HG02623 (cell line): ENCODE data around the gene TRAPPC3L.
A peak's percentile ranks its signal among the peaks of the same experiment; 100 is the strongest.

Experiments used
- ATAC-seq: cut with Tn5 transposase; IDR thresholded peaks from one replicate; pipeline ENCODE4 v1.9.1; 2021; ENCODE audit warnings: moderate library complexity; ENCODE audit not compliant: unreplicated experiment

Gene TRAPPC3L

DNA sequence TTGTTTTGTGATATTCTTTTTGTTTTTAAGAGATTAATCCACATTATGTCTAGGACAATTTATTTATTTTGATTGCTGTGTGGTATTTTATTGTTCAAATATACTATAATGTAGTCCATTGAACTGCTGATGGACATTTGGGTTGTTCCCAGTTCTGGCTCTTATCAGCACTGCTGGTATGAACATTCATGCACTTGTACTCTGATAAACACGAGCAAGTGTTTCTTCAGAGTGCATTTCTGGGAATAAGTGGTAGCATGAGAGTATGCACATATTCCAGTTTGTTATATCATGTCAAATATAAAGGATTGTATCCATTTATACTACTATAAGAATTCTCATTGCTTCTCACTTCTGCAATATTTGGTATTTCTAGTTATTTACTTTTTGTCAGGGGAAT, 77.2 kb downstream of the TRAPPC3L start:
- ATAC-seq, result no peak

DNA sequence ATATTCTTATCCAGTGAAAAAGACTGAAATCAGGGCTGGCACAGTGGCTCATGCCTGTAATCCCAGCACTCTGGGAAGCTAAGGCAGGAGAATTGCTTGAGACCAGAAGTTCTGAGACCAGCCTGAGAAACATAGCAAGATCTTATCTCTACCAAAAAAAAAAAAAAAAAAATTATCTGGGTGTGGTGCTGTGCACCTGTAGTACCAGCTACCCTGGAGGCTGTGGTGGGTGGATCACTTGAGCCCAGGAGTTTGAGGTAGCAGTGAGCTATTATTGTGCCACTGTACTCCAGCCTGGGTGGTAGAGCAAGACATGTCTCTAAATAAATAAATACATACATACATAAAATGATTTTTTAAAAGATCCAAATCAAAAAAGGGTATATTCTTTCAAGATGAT, 78.0 kb downstream of the TRAPPC3L start:
- ATAC-seq, result no peak

DNA sequence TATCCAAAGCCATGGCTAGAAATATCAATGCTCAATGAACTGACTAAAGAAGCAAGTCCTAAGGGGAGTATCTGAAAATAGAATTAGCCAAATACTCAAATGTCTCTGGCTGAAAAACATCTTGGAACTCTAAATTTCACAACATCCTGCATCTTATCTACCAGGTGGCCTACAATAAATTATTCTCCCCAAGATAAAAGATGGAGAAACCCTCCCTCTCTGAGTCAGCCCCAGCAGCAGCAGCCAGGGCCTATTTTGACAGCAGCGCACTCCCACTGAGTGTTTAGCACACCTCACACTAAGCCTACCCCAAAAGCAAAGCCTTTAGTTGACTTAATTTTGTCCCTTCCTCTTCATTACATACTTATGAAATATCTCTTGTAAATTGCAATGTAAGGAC, 78.4 kb downstream of the TRAPPC3L start:
- no peak for ATAC-seq

DNA sequence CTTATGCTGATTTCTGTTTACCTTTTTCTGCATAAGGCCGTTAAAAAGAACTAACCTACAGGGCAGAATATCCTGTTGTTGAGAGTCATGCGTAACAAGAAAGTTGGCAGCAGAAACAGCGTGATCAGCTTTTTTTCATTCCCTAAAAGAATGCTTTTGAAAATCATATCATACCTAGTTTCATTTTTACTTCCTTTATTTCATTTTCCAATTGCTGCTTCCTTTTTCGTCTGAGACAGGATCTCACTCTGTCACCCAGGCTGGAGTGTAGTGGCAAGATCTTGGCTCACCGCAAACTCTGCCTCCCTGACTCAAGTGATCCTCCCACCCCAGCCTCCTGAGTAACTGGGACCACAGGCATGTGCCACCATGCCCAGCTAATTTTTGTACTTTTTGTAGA, 80.2 kb downstream of the TRAPPC3L start:
- no peak for ATAC-seq

DNA sequence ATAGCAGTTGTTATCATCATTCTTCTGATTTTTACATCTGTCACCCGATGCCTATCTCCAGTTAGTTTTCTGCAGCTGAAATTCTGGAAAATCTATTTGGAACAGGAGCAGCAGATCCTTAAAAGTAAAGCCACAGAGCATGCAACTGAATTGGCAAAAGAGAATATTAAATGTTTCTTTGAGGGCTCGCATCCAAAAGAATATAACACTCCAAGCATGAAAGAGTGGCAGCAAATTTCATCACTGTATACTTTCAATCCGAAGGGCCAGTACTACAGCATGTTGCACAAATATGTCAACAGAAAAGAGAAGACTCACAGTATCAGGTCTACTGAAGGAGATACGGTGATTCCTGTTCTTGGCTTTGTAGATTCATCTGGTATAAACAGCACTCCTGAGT, 82.2 kb downstream of the TRAPPC3L start:
- no peak for ATAC-seq

DNA sequence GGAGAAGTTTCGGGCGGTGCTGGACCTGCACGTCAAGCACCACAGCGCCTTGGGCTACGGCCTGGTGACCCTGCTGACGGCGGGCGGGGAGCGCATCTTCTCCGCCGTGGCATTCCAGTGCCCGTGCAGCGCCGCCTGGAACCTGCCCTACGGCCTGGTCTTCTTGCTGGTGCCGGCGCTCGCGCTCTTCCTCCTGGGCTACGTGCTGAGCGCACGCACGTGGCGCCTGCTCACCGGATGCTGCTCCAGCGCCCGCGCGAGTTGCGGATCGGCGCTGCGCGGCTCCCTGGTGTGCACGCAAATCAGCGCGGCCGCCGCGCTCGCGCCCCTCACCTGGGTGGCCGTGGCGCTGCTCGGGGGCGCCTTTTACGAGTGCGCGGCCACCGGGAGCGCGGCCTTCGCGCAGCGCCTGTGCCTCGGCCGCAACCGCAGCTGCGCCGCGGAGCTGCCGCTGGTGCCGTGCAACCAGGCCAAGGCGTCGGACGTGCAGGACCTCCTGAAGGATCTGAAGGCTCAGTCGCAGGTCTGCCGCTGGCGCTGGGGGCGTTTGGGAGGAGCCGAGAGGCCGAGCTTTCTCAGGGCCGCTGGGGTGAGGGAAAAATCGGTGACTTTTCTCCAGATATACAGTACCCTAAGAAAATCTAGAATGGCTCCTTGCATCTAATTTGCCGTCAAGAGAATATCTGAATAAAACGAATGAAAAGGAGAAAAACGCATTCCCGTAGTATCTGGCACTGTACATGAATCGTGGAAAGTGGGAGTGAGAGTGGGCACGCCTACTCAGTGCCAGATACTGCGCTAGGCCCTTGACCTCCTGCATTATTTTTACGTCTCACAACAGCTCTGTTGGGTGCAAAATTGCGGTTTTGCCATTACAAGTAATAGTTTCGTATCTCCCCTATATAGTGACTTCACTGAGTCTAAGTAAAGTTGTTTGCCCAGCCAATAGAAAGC, 83.3 kb downstream of the TRAPPC3L start:
- ATAC-seq, result peak; percentile 75

DNA sequence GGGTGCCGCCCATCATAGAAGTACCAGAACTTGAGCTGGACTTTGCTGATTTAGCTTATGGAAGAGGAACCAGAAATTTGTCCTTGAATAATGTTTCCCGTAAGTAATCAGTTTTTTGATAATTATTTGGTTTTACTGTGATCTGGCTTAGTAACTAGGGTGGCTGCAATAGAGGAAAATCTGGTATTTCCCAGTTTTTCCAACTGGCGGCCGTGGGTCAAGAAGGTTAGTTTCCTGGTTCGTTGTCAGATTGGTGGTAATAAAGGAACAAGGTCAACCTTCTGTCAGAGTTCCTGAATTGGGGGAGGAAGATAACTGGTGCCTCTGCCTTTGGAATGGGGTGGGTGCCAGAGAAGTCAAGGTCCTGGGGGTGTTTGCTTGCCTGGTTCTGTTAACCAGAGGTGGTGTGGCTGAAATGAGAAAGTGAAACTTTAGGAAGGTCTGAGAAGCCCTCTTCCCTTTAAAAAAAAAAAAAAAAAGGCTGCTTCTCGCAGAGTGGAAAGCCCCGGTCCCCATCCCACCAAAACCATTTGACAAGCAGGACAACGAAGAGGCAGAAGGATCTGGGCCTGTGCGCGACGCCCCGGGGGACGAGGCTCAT, 84.1 kb downstream of the TRAPPC3L start, which contains the start of gene CALHM6:
Gene CALHM6, plus strand, starts transcription at position 45 of the 601 bp plus-strand sequence. Its CDS starts 555 bp downstream, at position 600.
- ATAC-seq, result no peak

DNA sequence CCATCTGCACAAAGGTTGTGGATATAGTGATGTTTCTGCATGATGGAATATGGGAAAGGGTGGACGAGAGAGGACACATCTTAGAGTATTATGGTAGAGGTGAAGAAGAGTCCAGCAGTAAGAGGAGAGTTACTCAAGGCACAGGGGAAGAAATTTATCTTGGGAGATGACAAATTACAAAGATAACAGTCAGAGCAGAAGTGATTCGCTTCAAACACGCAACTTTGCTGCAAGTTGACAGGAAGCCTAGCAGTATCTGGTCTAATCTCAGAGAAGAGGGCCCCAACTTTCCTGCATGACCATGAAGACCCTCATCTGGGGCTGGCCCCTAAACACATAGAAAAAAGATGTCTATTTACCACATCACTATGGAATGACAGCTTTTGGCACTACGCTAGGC, 85.6 kb downstream of the TRAPPC3L start:
- no peak for ATAC-seq

DNA sequence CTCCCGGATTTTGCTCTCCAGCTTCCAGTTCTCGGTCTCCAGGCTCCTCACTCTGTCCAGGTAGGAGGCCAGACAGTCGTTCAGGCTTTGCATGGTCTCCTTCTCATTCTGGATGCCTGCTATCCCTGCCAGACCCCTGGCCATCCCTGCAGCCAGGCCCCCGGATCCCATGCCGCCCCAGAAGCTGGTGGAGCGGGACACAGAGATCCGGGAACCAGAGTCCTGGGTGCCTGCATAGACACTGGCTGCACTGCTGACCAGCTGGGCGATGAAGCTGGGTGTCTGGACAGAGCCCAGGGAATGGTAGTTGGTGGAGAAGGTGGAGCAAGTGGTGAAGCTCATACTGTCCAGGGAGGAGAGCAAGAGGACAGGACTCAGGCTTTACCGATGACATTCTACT, 87.2 kb downstream of the TRAPPC3L start:
- ATAC-seq, result no peak

DNA sequence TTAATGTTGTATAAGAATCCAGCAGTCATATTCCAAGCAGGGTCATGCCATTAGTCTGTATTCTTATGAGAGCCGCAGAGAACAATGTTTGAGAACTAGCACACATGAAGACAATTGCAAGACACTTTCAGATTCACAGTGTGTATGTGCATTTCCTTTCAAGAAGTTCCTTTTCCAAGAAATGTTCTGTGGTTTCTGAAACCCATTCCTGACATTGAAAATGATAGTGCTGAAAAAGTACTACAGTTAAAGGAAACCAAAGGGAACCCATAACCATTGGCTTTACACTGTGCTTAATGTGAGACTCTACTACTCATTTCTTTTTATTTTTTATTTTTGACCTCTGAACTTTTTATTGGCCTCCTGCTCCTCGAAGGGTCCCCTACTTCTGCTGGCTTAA, 88.6 kb downstream of the TRAPPC3L start:
- ATAC-seq, result no peak

DNA sequence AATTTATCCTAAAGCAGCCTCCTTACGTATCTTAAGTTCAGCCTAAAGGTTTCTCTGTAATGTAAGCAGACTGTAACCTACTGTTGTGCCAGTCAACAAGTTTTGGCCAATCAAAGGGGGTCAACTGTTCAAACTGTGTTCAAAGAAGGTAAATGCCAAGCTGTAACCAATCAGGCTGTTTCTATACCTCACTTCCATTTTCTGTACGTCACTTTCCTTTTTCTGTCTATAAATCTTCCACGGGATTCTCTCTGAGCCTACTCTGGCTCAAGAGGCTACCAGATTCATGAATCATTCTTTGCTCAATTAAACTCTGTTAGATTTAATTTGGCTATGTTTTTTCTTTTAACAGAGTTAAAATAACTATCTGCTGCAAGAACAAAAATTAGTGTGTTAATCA, 89.4 kb downstream of the TRAPPC3L start:
- no peak for ATAC-seq

DNA sequence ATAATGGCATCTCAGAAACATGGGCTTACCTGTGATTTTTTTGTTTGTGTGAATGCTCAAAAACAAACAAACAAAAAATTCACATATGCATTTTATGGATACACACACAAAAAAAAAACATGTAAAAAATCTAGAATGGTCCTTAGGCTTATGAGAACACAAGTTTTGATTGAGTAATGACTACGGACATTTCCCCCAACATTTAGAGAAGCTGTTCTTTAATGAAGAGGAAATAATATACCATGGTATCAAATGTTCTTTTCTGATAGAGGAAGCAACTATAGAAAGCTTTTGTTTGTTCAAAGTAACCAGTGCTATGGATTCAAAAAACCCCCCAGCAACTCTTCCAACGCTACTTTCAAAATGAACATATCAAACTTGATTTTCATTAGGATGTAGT, 93.0 kb downstream of the TRAPPC3L start:
- no peak for ATAC-seq

DNA sequence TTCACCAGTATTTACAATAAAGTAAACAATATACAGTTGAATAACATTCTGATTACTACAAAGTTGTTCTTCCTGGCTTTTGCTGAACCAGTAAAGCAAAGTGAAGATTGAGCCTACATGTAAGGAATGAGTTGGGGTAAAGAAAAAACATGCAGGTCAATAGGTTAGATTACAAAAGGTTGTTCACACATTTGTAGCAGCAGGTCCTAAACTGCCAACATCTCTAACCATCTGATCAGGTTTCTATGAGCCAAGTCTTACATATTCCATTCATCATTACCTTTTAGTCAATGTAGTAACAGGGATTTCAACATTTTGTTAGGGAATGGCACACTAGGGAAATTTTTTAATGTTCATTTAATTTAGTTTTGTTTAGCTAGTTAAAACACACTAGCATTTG, 93.6 kb downstream of the TRAPPC3L start:
- ATAC-seq, result no peak

DNA sequence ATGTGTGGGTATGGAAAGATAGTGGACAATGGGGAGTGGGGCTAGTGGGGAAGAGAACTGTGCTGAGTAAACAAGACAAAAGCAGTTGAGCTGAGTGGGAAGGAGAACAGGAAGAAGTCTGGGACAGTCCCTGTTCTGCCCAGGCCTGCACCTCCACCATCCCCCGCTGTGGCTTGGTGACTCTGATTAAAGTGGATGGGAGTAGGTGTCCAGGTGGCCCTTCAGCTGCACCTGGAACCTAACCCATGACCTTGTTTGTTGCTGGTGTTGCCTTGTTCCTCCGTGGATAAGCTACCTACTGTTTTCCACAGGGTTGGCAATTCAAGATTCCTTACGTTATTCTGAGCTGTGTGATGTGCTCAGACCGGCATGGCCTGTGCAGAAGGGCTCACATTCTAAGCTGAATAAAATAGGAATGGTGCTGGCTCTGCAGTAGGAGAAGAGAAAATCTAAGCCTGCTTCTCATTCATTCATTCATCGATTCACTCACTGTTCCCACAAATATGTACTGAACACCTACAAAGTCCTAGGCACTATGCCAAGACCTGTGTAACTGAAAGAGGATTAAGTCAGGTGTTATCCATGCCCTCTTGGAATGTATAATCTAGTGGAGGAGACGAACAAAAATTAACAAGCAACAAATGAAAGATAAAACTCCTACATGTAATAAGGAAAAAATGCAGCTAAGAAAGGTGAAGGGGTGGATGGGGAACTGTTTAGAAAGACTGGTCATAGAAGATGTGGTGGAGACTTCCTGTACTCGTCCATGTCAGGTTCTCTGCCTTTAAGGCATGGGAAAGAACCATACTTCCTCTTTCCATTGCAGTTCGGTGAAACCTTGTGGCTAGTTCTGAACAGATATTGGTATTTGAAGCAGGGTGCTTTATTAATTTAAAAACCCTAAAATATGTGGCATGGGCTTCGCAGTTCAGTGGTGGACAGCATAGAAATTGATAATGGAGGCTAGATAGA, 94.4 kb downstream of the TRAPPC3L start:
- peak; percentile 83 for ATAC-seq

DNA sequence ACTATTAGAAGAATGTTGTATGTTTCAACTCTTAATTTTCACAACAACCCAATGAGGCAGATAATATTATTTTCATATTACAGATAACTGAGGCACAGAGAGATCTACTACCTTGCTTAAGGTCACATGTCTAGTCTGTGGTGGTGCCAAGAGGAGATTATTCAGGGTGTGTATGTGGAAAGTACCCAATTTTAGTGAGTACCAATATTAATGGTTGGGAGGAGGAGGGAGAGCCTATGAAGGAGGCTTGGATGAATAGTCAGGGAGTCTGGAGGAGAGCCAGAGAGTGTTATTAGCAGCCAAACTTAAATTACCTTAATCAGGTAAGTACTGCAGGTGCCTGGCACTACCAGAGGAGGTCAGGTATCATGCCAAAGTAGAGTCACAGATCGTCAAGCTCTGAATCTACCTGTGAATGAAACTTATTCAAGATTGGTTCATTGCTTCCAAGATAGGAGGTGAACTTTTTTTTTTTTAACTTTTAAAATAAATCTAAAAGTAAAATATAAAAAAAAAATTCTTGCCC, 95.2 kb downstream of the TRAPPC3L start:
- ATAC-seq, result no peak

DNA sequence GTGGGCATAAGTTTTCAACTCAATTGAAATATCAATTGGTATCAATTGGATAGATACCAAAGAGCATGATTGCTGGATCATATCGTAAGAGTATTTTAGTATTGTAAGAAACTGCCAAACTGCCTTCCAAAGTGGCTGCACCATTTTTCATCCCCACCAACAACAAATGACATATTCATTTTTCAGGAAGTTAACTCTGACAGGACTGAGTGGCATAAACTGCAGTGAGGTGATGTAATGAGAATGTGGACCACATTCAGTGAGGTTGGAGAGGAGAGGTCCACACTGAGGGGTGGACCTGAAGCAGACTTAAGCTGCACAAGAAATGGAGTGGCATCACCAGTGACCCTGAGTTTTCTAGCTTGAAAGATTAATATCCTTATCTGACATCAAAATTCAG, 95.9 kb downstream of the TRAPPC3L start:
- no peak for ATAC-seq

DNA sequence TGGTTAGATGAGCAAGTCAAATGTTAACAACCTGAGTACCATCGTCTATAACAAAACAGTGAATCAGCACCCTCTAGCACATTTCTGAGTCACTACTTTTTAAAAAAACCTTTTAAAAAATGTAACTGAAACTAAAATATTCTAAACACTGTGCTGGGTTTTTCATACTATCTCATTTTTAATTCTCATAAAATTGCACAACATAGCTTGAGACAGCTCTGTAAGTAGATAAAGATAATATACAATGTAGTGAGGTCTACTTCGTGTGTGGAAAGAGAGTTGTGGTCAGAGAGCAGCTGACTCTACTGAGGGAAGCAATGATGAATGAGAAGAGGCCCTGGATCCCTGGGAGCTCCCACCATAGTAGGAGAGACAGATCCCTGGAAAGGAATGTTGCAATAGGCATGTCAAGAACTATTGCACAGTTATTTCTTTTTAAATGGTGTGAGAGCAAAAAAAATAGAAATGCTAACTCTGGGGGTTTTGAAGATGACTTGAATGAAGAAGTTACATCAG, 97.9 kb downstream of the TRAPPC3L start:
- no peak for ATAC-seq

DNA sequence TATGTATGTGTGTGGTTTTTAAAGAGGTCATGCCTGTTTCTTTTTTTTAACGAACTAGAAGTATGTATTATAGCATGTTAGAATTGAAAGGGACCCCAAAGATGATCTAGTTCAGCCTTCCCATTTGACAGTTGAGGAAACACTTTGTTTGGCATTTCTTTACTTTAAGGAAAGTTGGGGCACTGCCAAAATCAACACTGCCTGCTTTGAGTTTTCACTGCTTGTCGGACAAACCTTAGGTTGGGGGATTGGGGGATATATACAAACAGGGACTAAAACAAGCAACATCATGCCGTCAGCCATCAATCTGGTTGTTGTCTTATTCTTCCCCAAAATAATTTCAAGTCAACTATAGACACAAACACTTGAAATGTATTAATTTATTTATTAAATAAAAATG, 98.4 kb downstream of the TRAPPC3L start:
- no peak for ATAC-seq

DNA sequence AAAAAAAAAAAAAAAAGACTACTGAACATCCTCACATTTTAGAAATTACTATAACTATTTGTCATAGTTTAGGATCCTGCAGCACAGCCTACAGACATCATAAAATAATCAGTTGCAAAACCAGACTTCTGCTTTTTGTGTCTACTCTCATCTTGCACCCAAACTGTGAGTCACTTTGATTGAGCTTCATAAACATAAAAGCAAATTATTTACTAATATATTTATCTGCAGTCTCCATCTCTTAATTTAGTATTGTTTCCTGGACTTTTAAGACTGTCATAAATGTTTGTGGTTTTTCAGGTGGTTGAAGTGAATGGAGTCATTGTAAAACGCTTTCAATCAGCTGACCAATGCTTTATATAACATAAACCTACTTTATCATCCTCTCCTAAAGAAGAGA, 99.1 kb downstream of the TRAPPC3L start:
- no peak for ATAC-seq

DNA sequence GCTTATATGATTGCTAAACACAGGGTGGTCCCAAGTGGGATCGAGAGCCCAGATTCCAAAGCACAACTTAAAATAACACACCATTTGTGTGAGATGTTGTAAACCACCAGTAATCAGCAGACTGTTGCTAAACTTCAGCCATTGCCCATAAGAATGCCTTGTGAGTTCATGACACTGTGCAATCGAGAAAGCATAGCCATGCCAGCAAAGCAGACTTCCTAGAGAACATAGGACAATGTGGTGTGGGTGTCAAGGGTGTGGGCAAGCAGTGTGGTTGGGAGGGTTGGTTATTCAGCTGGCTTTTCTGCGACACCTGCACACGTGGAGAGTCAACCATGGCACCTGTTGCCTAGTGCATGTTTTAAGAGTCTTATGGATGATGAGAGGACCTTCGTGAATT, 100.4 kb downstream of the TRAPPC3L start:
- ATAC-seq, result no peak
